Panc1 (cell line): ENCODE measurements around the gene SCNN1B. TPM values are rescaled to one million over a fixed set of nuclear protein-coding genes. Genes with fewer than 3 reads are reported as not detected.

ENCODE experiments used
- ATAC-seq: fragments of 200-7000 bp; cut with Tn5 transposase; 2 replicates; pipeline ENCODE4 v1.9.1; 2020; ENCODE audit warnings: mild to moderate bottlenecking, moderate library complexity
- BruUV-seq: library from RNA; stranded (reverse); fragments of 400-500 nt; replicated peaks from 2 replicates; lab custom pipeline; 2021; lab: Mats Ljungman, UMichigan
- CTCF ChIA-PET: fragments of 300-600 bp; sonication (Branson Sonifier 250); formaldehyde crosslinking; loops from one replicate; lab custom pipeline; 2022; ENCODE audit warnings: antibody characterized with exemption; lab: Charles Lee
- POLR2A ChIA-PET: fragments of 300-600 bp; sonication (Branson Sonifier 250); formaldehyde crosslinking; loops from one replicate; lab custom pipeline; 2022; ENCODE audit warnings: antibody characterized with exemption; lab: Charles Lee
- DNase-seq: peaks from one replicate; pipeline ENCODE4 v3.0.0-alpha.2; 2010; ENCODE audit warnings: low read depth, low spot score
- H3K27ac ChIP-seq: 2 replicates; pipeline ENCODE4 v1.5.1; 2011; ENCODE audit warnings: mild to moderate bottlenecking, low read length, inconsistent platforms
- H3K27me3 ChIP-seq: fragments of 200-500 bp; sonication (Bioruptor generic); 2 replicates; pipeline ENCODE4 v1.6.0; 2014; ENCODE audit warnings: low read length, inconsistent platforms; ENCODE audit not compliant: control insufficient read depth, insufficient read depth
- H3K36me3 ChIP-seq: fragments of 200-500 bp; sonication (Bioruptor generic); 2 replicates; pipeline ENCODE4 v1.5.1; 2014; ENCODE audit warnings: inconsistent platforms, mild to moderate bottlenecking, low read length, moderate library complexity; ENCODE audit not compliant: control insufficient read depth, insufficient read depth
- H3K4me1 ChIP-seq: 2 replicates; pipeline ENCODE4 v1.5.1; 2011; ENCODE audit warnings: inconsistent platforms, mild to moderate bottlenecking, low read length, moderate library complexity; ENCODE audit not compliant: control insufficient read depth, insufficient read depth
- H3K4me3 ChIP-seq, 2 experiments: 2 replicates each; pipeline ENCODE4 v1.5.1; 2011 to 2012; ENCODE audit warnings: low read depth in 2 of 2, low read length in 2 of 2, mild to moderate bottlenecking in 2 of 2, inconsistent platforms in 1 of 2, moderate library complexity in 1 of 2
- H3K9me3 ChIP-seq: fragments of 200-500 bp; sonication (Bioruptor generic); 2 replicates; pipeline ENCODE4 v1.5.1; 2014; ENCODE audit warnings: low read depth, mild to moderate bottlenecking, inconsistent platforms, low read length, moderate library complexity; ENCODE audit not compliant: control insufficient read depth, insufficient read depth
- POLR2AphosphoS5 ChIP-seq: IDR thresholded peaks from 2 replicates; pipeline ENCODE4 v1.6.1; 2012; ENCODE audit warnings: mild to moderate bottlenecking, low read depth, low read length, moderate library complexity
- SIN3A ChIP-seq: IDR thresholded peaks from 2 replicates; pipeline ENCODE4 v1.6.1; 2012; ENCODE audit warnings: low read depth, mild to moderate bottlenecking, low read length, moderate library complexity, borderline replicate concordance; ENCODE audit not compliant: insufficient read depth
- TCF7L2 ChIP-seq: IDR thresholded peaks from 2 replicates; pipeline ENCODE4 v1.6.1; 2011; ENCODE audit warnings: mild to moderate bottlenecking, low read depth, low read length, inconsistent platforms
- in situ Hi-C: cut with HindIII; loops from 2 replicates; pipeline ENCODE4 v1.10.0; 2016; ENCODE audit warnings: low sequenced_read_pairs, low pct_unique_long_range_greater_than_20kb
- intact Hi-C: fragments of 100-400 bp; cut with micrococcal nuclease; formaldehyde crosslinking; loops from one replicate; pipeline ENCODE4 v1.10.0; 2022; ENCODE audit not compliant: unreplicated experiment
- total RNA-seq: library from RNA; stranded (reverse); gene quantifications from one replicate; pipeline ENCODE4 v1.2.1, GENCODE V29; 2021; ENCODE audit not compliant: unreplicated experiment
- TF ChIP-seq, protein P1 (sequence below): fragments of 450-650 bp; IDR thresholded peaks from 2 replicates; pipeline ENCODE4 v1.5.1; 2017; ENCODE audit warnings: mild to moderate bottlenecking
- TF ChIP-seq, protein P2 (sequence below), 2 experiments: IDR thresholded peaks; 2 replicates each; pipeline ENCODE4 v1.6.1; 2011 to 2012; ENCODE audit warnings: low read depth in 2 of 2, control low read depth in 1 of 2, low read length in 1 of 2, mild to moderate bottlenecking in 1 of 2, moderate library complexity in 1 of 2; ENCODE audit not compliant: insufficient read depth in 1 of 2

The SCNN1B gene
- total RNA-seq, 1 experiment from 2014 or later: 10.7 TPM

DNA sequence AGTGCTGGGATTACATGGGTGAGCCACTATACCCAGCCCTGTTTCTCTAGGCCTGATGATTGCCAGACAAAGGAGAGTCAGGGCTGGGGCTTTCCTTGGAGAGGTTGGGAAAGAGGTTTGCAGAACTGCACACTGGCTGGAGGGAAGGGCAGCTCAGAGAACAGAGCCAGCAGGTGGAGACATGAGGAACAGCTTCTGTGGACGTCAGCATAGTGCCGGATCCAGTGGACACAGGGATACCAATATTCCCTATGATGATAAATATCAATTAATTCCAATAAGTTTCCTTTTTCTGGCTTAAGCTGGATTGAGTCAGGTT, 43.2 kb upstream of the SCNN1B start:
- TF ChIP-seq, protein P1, sequence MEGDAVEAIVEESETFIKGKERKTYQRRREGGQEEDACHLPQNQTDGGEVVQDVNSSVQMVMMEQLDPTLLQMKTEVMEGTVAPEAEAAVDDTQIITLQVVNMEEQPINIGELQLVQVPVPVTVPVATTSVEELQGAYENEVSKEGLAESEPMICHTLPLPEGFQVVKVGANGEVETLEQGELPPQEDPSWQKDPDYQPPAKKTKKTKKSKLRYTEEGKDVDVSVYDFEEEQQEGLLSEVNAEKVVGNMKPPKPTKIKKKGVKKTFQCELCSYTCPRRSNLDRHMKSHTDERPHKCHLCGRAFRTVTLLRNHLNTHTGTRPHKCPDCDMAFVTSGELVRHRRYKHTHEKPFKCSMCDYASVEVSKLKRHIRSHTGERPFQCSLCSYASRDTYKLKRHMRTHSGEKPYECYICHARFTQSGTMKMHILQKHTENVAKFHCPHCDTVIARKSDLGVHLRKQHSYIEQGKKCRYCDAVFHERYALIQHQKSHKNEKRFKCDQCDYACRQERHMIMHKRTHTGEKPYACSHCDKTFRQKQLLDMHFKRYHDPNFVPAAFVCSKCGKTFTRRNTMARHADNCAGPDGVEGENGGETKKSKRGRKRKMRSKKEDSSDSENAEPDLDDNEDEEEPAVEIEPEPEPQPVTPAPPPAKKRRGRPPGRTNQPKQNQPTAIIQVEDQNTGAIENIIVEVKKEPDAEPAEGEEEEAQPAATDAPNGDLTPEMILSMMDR: no peak
- no peak for TF ChIP-seq SIN3A
- TF ChIP-seq POLR2AphosphoS5: no peak
- TF ChIP-seq, protein P2, sequence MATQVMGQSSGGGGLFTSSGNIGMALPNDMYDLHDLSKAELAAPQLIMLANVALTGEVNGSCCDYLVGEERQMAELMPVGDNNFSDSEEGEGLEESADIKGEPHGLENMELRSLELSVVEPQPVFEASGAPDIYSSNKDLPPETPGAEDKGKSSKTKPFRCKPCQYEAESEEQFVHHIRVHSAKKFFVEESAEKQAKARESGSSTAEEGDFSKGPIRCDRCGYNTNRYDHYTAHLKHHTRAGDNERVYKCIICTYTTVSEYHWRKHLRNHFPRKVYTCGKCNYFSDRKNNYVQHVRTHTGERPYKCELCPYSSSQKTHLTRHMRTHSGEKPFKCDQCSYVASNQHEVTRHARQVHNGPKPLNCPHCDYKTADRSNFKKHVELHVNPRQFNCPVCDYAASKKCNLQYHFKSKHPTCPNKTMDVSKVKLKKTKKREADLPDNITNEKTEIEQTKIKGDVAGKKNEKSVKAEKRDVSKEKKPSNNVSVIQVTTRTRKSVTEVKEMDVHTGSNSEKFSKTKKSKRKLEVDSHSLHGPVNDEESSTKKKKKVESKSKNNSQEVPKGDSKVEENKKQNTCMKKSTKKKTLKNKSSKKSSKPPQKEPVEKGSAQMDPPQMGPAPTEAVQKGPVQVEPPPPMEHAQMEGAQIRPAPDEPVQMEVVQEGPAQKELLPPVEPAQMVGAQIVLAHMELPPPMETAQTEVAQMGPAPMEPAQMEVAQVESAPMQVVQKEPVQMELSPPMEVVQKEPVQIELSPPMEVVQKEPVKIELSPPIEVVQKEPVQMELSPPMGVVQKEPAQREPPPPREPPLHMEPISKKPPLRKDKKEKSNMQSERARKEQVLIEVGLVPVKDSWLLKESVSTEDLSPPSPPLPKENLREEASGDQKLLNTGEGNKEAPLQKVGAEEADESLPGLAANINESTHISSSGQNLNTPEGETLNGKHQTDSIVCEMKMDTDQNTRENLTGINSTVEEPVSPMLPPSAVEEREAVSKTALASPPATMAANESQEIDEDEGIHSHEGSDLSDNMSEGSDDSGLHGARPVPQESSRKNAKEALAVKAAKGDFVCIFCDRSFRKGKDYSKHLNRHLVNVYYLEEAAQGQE (IDR thresholded peaks at IDR 0.05; ENCODE audit: insufficient read depth in 1 of 2, low read depth in 2 of 2, low read length in 1 of 2): no peak
- TF ChIP-seq TCF7L2: no peak
- DNase-seq: no peak
- intact Hi-C loops (no loop called here), in situ Hi-C loops (no loop called here)
- Histone ChIP-seq H3K9me3 (no peaks in the 10 kb centered on the region), H3K27me3 (no peaks in the 10 kb centered on the region), H3K27ac (no peak overlapping the region), H3K4me3 (no peak overlapping the region), H3K36me3 (no peaks in the 10 kb centered on the region), H3K4me1 (peaks cover 5% of the 10 kb centered on the region)
- ChIA-PET CTCF (no interaction called here), POLR2A (no interaction called here)
- BruUV-seq: no TSS peak
- ATAC-seq: no peak

DNA sequence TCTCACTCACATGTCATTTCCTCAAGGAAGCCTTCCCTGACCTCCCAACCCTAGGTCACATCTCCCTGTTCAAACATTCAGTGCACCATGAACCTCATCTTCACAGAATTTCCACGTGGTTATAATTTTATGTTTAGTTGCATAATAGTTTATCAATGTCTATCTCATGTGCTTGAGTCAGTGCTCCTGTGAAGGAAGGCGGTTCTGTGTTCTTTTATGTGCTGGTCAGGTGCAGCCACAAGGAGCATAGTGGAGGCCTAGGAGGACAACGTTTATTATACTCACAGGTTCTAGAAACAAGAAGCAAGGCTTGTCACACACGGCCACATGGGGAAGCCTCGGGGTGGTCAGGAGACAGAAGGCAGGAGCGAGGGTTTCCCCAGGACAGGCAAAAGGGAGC, 34.5 kb upstream of the SCNN1B start:
- CTCF ChIA-PET: no interaction called here
- in situ Hi-C loops: no loop called here

More for the DNA sequence above, 34.5 kb upstream of the SCNN1B start:
- Histone ChIP-seq H3K4me1 (no peaks in the 10 kb centered on the region), H3K4me3 (no peak overlapping the region), H3K27me3 (no peaks in the 10 kb centered on the region), H3K36me3 (no peaks in the 10 kb centered on the region), H3K9me3 (no peaks in the 10 kb centered on the region), H3K27ac (no peak overlapping the region)
- no peak for ATAC-seq
- no peak for DNase-seq
- intact Hi-C loops: no loop called here
- TF ChIP-seq POLR2AphosphoS5 (no peak), SIN3A (no peak), TCF7L2 (no peak)
- TF ChIP-seq, protein P2 (IDR thresholded peaks at IDR 0.05; ENCODE audit: insufficient read depth in 1 of 2, low read depth in 2 of 2, low read length in 1 of 2): no peak
- TF ChIP-seq, protein P1: no peak
- POLR2A ChIA-PET: no interaction called here
- BruUV-seq: no TSS peak
